IMR-90 (cell line): Measurements from ENCODE around the gene ZFR. TPM values are rescaled to one million over a fixed set of nuclear protein-coding genes. Genes with fewer than 3 reads are reported as not detected.

Experiments used
- ATAC-seq: fragments of 200-7000 bp; cut with Tn5 transposase; 2 replicates; pipeline ENCODE4 v1.9.1; 2020; ENCODE audit warnings: low read depth, mild to moderate bottlenecking, moderate library complexity
- BruUV-seq: library from RNA; stranded (reverse); fragments of 400-500 nt; replicated peaks from 2 replicates; lab custom pipeline; 2021; lab: Mats Ljungman, UMichigan
- CTCF ChIA-PET: fragments of 300-600 bp; formaldehyde crosslinking; extraction: SDS; loops from one replicate; lab custom pipeline; 2021; ENCODE audit warnings: antibody characterized with exemption; lab: Yijun Ruan, JAX
- POLR2A ChIA-PET: fragments of 300-600 bp; sonication (Branson Sonifier 250); formaldehyde crosslinking; loops from one replicate; lab custom pipeline; 2022; ENCODE audit warnings: antibody characterized with exemption; ENCODE audit not compliant: unreplicated experiment; lab: Charles Lee
- DNase-seq: peaks from one replicate; pipeline ENCODE4 v3.0.0; 2013
- H2AFZ ChIP-seq: replicated peaks from 2 replicates; pipeline ENCODE3; 2013; ENCODE audit warnings: low read length, mild to moderate bottlenecking; ENCODE audit not compliant: poor library complexity
- H2AK5ac ChIP-seq: 2 replicates; pipeline ENCODE4 v1.6.1; 2013; ENCODE audit warnings: low read depth, low read length, inconsistent platforms
- H2AK9ac ChIP-seq: replicated peaks from 2 replicates; pipeline ENCODE3; 2013; ENCODE audit warnings: mild to moderate bottlenecking, low read depth, low read length, moderate library complexity; ENCODE audit not compliant: poor library complexity
- H2BK120ac ChIP-seq: 2 replicates; pipeline ENCODE4 v1.6.1; 2013; ENCODE audit warnings: low read depth, low read length, inconsistent platforms
- H2BK15ac ChIP-seq: 3 replicates; pipeline ENCODE4 v1.6.1; 2013; ENCODE audit warnings: low read depth, low read length, inconsistent platforms
- H2BK20ac ChIP-seq: 2 replicates; pipeline ENCODE4 v1.6.1; 2013; ENCODE audit warnings: low read depth, mild to moderate bottlenecking, inconsistent platforms, low read length, moderate library complexity
- H2BK5ac ChIP-seq: 2 replicates; pipeline ENCODE4 v1.6.1; 2013; ENCODE audit warnings: mild to moderate bottlenecking, low read depth, low read length, inconsistent platforms; ENCODE audit not compliant: poor library complexity, severe bottlenecking
- H3K14ac ChIP-seq: replicated peaks from 2 replicates; pipeline ENCODE4 v1.6.1; 2013; ENCODE audit warnings: low read depth, low read length, inconsistent platforms
- H3K18ac ChIP-seq: 2 replicates; pipeline ENCODE4 v1.6.1; 2013; ENCODE audit warnings: low read depth, low read length, control low read depth
- H3K23ac ChIP-seq: 2 replicates; pipeline ENCODE4 v1.6.1; 2013; ENCODE audit warnings: low read depth, low read length, inconsistent platforms
- H3K27ac ChIP-seq: 2 replicates; pipeline ENCODE4 v1.5.1; 2013; ENCODE audit warnings: mild to moderate bottlenecking, control low read depth, low read length; ENCODE audit not compliant: insufficient read depth
- H3K27me3 ChIP-seq: 2 replicates; pipeline ENCODE4 v1.6.1; 2013; ENCODE audit warnings: low read length; ENCODE audit not compliant: control insufficient read depth, insufficient read depth
- H3K36me3 ChIP-seq: 2 replicates; pipeline ENCODE4 v1.6.1; 2013; ENCODE audit warnings: low read length, mixed read lengths; ENCODE audit not compliant: control insufficient read depth, insufficient read depth
- H3K4ac ChIP-seq: 2 replicates; pipeline ENCODE4 v1.6.1; 2013; ENCODE audit warnings: low read depth, low read length, inconsistent platforms
- H3K4me1 ChIP-seq: 2 replicates; pipeline ENCODE4 v1.6.1; 2013; ENCODE audit warnings: low read length, mixed read lengths; ENCODE audit not compliant: control insufficient read depth, insufficient read depth
- H3K4me2 ChIP-seq: 2 replicates; pipeline ENCODE4 v1.6.1; 2013; ENCODE audit warnings: low read depth, mild to moderate bottlenecking, control low read depth, low read length, moderate library complexity
- H3K4me3 ChIP-seq: 2 replicates; pipeline ENCODE4 v1.5.1; 2013; ENCODE audit warnings: low read depth, mild to moderate bottlenecking, control low read depth, low read length, moderate library complexity; ENCODE audit not compliant: insufficient read depth
- H3K56ac ChIP-seq: 2 replicates; pipeline ENCODE4 v1.6.1; 2013; ENCODE audit warnings: low read length, inconsistent platforms; ENCODE audit not compliant: insufficient read depth; ENCODE audit errors: extremely low read depth
- H3K79me1 ChIP-seq, 2 experiments: 2 replicates each; pipeline ENCODE4 v1.6.1; 2013; ENCODE audit warnings: low read length in 2 of 2, inconsistent platforms in 1 of 2, low read depth in 1 of 2
- H3K9ac ChIP-seq: 2 replicates; pipeline ENCODE4 v1.6.1; 2013; ENCODE audit warnings: low read depth, low read length, control low read depth
- H3K9me1 ChIP-seq: 2 replicates; pipeline ENCODE4 v1.6.1; 2013; ENCODE audit warnings: low read length, inconsistent platforms; ENCODE audit not compliant: insufficient read depth
- H3K9me3 ChIP-seq: 2 replicates; pipeline ENCODE4 v1.6.1; 2013; ENCODE audit warnings: low read length; ENCODE audit not compliant: control insufficient read depth, insufficient read depth
- H4K20me1 ChIP-seq: 2 replicates; pipeline ENCODE4 v1.6.1; 2013; ENCODE audit warnings: low read length, inconsistent platforms; ENCODE audit not compliant: insufficient read depth
- H4K5ac ChIP-seq: 2 replicates; pipeline ENCODE4 v1.6.1; 2013; ENCODE audit warnings: mild to moderate bottlenecking, low read depth, low read length, control low read depth
- H4K8ac ChIP-seq, 2 experiments: 2 replicates each; pipeline ENCODE4 v1.6.1; 2013; ENCODE audit warnings: low read depth in 2 of 2, low read length in 2 of 2, control low read depth in 1 of 2, inconsistent platforms in 1 of 2
- H4K91ac ChIP-seq: 2 replicates; pipeline ENCODE4 v1.6.1; 2013; ENCODE audit warnings: low read depth, low read length, inconsistent platforms; ENCODE audit not compliant: insufficient read depth
- BHLHE40 ChIP-seq: fragments of 150-350 bp; IDR thresholded peaks from 2 replicates; pipeline ENCODE4 v1.6.1; 2016; ENCODE audit warnings: mild to moderate bottlenecking, low read depth, low read length
- CEBPB ChIP-seq: IDR thresholded peaks from 2 replicates; pipeline ENCODE4 v1.6.1; 2012; ENCODE audit warnings: low read depth, low read length, improper control_type of control experiment
- CHD1 ChIP-seq: IDR thresholded peaks from 2 replicates; pipeline ENCODE4 v1.6.1; 2012; ENCODE audit warnings: low read depth, low read length, improper control_type of control experiment
- CTCF ChIP-seq: conservative IDR thresholded peaks from 2 replicates; pipeline ENCODE4 v1.5.1; 2012; ENCODE audit warnings: mild to moderate bottlenecking, low read depth, low read length, improper control_type of control experiment
- ELK1 ChIP-seq: fragments of 150-350 bp; IDR thresholded peaks from 2 replicates; pipeline ENCODE4 v1.6.1; 2016; ENCODE audit warnings: low read depth, mild to moderate bottlenecking, low read length, moderate library complexity, borderline replicate concordance
- FOS ChIP-seq: fragments of 150-350 bp; IDR thresholded peaks from 2 replicates; pipeline ENCODE4 v1.6.1; 2016; ENCODE audit warnings: low read depth, low read length
- MAFK ChIP-seq: IDR thresholded peaks from 2 replicates; pipeline ENCODE4 v1.6.1; 2012; ENCODE audit warnings: low read depth, low read length, improper control_type of control experiment
- MAZ ChIP-seq: IDR thresholded peaks from 2 replicates; pipeline ENCODE4 v1.6.1; 2012; ENCODE audit warnings: low read depth, mild to moderate bottlenecking, low read length, improper control_type of control experiment, moderate library complexity, borderline replicate concordance
- MXI1 ChIP-seq: IDR thresholded peaks from 2 replicates; pipeline ENCODE4 v1.6.1; 2012; ENCODE audit warnings: low read depth, mild to moderate bottlenecking, low read length, moderate library complexity, borderline replicate concordance
- NFE2L2 ChIP-seq: fragments of 150-350 bp; IDR thresholded peaks from 2 replicates; pipeline ENCODE4 v1.6.1; 2016; ENCODE audit warnings: low read depth, mild to moderate bottlenecking, low read length
- POLR2A ChIP-seq: IDR thresholded peaks from 2 replicates; pipeline ENCODE4 v1.6.1; 2012; ENCODE audit warnings: mild to moderate bottlenecking, low read depth, low read length
- RAD21 ChIP-seq: IDR thresholded peaks from 2 replicates; pipeline ENCODE4 v1.6.1; 2012; ENCODE audit warnings: low read length, improper control_type of control experiment
- RCOR1 ChIP-seq: IDR thresholded peaks from 2 replicates; pipeline ENCODE4 v1.6.1; 2012; ENCODE audit warnings: mild to moderate bottlenecking, low read length, improper control_type of control experiment; ENCODE audit not compliant: insufficient replicate concordance
- RFX5 ChIP-seq: IDR thresholded peaks from 2 replicates; pipeline ENCODE4 v1.8.0; 2012; ENCODE audit warnings: low read depth, mild to moderate bottlenecking, low read length, moderate library complexity
- SMC3 ChIP-seq: fragments of 150-350 bp; IDR thresholded peaks from 2 replicates; pipeline ENCODE4 v1.6.1; 2016; ENCODE audit warnings: low read depth, mild to moderate bottlenecking, antibody characterized with exemption, low read length, moderate library complexity
- WGBS, 2 experiments: methylation state at CpG; one replicate each; pipeline versions ENCODE4 v1.1.5 to v1.1.7; 2013; ENCODE audit warnings: missing lambda C conversion rate in 2 of 2; ENCODE audit not compliant: insufficient read length in 1 of 2; ENCODE audit errors: extremely low coverage in 2 of 2; 5-methylcytosine and 5-hydroxymethylcytosine counted together
- dilution Hi-C: fragments of 300-500 bp; cut with HindIII; formaldehyde crosslinking; loops from one replicate; pipeline ENCODE4 v1.14.3; 2018; ENCODE audit warnings: low sequenced_read_pairs; ENCODE audit not compliant: unreplicated experiment
- in situ Hi-C: fragments of 300-500 bp; cut with MboI; formaldehyde crosslinking; loops from 3 replicates; pipeline ENCODE4 v1.14.3; 2019; ENCODE audit warnings: low sequenced_read_pairs, inconsistent platforms, mixed read lengths
- intact Hi-C: fragments of 100-400 bp; cut with micrococcal nuclease; formaldehyde crosslinking; loops from 2 replicates; pipeline ENCODE4 v1.10.0; 2022
- polyA plus RNA-seq, 3 experiments: library from polyadenylated mRNA; depleted of rRNA; stranded (reverse); fragments of >200 nt; gene quantifications; 2 replicates each; pipeline ENCODE4 v1.2.3, GENCODE V29; 2012; ENCODE audit warnings: low replicate concordance in 1 of 3
- total RNA-seq: library from RNA; depleted of rRNA; stranded (reverse); fragments of >200 nt; gene quantifications from 2 replicates; pipeline ENCODE4 v1.2.3, GENCODE V29; 2012
- TF ChIP-seq, protein P1 (sequence below): fragments of 150-350 bp; IDR thresholded peaks from 2 replicates; pipeline ENCODE4 v1.6.1; 2017; ENCODE audit warnings: mild to moderate bottlenecking, antibody characterized with exemption, low read length, low read depth

ZFR gene
- total and polyA plus RNA-seq, 2 of the 4 experiments (the other 2 are of a cell fraction), result 30.4 to 81.4 TPM

DNA sequence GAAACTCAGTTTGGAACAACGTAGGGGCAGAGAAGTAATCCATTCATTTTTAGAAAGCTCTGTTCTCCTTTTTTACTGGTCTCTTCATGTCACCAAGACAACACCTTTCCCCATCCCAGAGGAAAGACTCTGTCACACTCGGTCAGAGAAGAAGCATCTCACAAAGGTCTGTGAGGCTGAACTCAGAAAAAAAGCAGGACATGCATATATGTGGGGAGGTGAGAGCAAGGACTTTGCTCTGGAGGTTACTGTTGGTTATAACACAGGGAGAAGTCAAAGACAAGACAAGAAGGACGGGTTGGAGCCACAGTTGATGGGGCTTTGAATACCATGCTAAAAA is 112.6 kb downstream of the ZFR start:
- Histone ChIP-seq H3K56ac (no peak overlapping the region), H3K4me1 (no peaks in the 10 kb centered on the region), H2AK5ac (no peak overlapping the region), H2BK120ac (no peak overlapping the region), H3K27ac (no peak overlapping the region), H3K23ac (no peak overlapping the region), H2BK15ac (no peak overlapping the region), H3K18ac (no peak overlapping the region), H3K36me3 (no peaks in the 10 kb centered on the region), H2AFZ (no peak overlapping the region), H4K5ac (no peak overlapping the region), H3K9ac (no peak overlapping the region), H3K14ac (no peak overlapping the region), H3K4me3 (no peak overlapping the region), H4K8ac (no peak overlapping the region), H2BK20ac (no peak overlapping the region; the same call in 1 of the 2 replicates), H3K9me3 (no peaks in the 10 kb centered on the region), H3K9me1 (no peaks in the 10 kb centered on the region), H4K91ac (no peak overlapping the region), H3K4me2 (no peak overlapping the region), H3K79me1 (no peaks in the 10 kb centered on the region), H3K4ac (no peak overlapping the region), H2BK5ac (no peak overlapping the region), H3K27me3 (no peaks in the 10 kb centered on the region), H4K20me1 (no peaks in the 10 kb centered on the region), H2AK9ac (no peak overlapping the region)
- no peak for TF ChIP-seq BHLHE40
- TF ChIP-seq, protein P1, sequence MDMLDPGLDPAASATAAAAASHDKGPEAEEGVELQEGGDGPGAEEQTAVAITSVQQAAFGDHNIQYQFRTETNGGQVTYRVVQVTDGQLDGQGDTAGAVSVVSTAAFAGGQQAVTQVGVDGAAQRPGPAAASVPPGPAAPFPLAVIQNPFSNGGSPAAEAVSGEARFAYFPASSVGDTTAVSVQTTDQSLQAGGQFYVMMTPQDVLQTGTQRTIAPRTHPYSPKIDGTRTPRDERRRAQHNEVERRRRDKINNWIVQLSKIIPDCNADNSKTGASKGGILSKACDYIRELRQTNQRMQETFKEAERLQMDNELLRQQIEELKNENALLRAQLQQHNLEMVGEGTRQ, result no peak
- no peak for TF ChIP-seq FOS
- TF ChIP-seq MAFK, result no peak
- TF ChIP-seq POLR2A, result no peak
- no peak for TF ChIP-seq MXI1
- no peak for TF ChIP-seq NFE2L2
- TF ChIP-seq CEBPB, result no peak
- TF ChIP-seq RFX5, result no peak
- no peak for TF ChIP-seq ELK1
- no peak for TF ChIP-seq CTCF
- no peak for TF ChIP-seq SMC3
- no peak for TF ChIP-seq RAD21
- TF ChIP-seq MAZ, result no peak
- TF ChIP-seq CHD1, result no peak
- no peak for TF ChIP-seq RCOR1
- WGBS, 2 experiments, result 100% methylated on average over 1 of the region's 3 CpGs; no CpG with 5 or more reads in 1 of the 2 experiments
- CTCF ChIA-PET, result no interaction called here
- BruUV-seq, result no TSS peak
- intact Hi-C loops, result no loop called here
- dilution Hi-C loops, result no loop called here
- ATAC-seq (no peak), DNase-seq (no peak)
- in situ Hi-C loops, result no loop called here
- POLR2A ChIA-PET, result no interaction called here
